ENCODE results near the gene HTRA1.

Gene HTRA1

GRCh38 chr10:122492006-122492405 is 30.7 kb downstream of the HTRA1 start:
- peaks cover 31% of the 10 kb centered on the region for H3K4me1 Mint-ChIP-seq (ENCODE audit: low read depth)
- H3K27ac Mint-ChIP-seq, result no peak overlapping the region
- peaks cover 2% of the 10 kb centered on the region for H3K27me3 Mint-ChIP-seq
- no peaks in the 10 kb centered on the region for H3K9me3 Mint-ChIP-seq
- no peak overlapping the region for H3K4me3 Mint-ChIP-seq
- DNase-seq, result no peak
- H3K36me3 Mint-ChIP-seq (ENCODE audit: low read depth), result no peaks in the 10 kb centered on the region

GRCh38 chr10:122492999-122493481 is 31.7 kb downstream of the HTRA1 start:
- no peak overlapping the region for H3K27ac Mint-ChIP-seq
- no peak for DNase-seq
- H3K4me1 Mint-ChIP-seq (ENCODE audit: low read depth), result peaks cover 31% of the 10 kb centered on the region
- no peaks in the 10 kb centered on the region for H3K9me3 Mint-ChIP-seq
- H3K27me3 Mint-ChIP-seq, result peaks cover 2% of the 10 kb centered on the region
- no peaks in the 10 kb centered on the region for H3K36me3 Mint-ChIP-seq (ENCODE audit: low read depth)
- no peak overlapping the region for H3K4me3 Mint-ChIP-seq

DNA sequence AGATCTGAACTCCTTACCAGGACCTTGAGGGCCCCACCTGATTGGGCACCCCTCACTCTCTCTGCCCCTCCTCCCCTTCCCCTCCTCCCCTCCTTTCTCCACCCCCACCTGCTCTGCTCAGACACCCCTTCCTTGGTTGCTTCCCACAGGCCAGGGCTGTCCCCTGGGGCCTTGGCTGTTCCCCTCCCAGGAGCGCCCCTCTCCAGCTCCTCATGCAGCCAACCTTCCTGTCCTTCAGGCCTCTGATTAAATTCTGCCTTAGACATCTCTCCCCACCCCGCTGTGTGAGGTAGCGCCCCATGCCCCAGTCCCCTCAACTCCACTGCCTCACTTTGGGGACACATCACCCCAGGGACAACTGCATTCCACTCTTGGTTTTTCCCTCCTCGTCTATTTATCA is 32.4 kb downstream of the HTRA1 start:
- peaks cover 31% of the 10 kb centered on the region for H3K4me1 Mint-ChIP-seq (ENCODE audit: low read depth)
- no peak overlapping the region for H3K4me3 Mint-ChIP-seq
- H3K27me3 Mint-ChIP-seq, result peaks cover 2% of the 10 kb centered on the region
- H3K27ac Mint-ChIP-seq, result no peak overlapping the region
- H3K36me3 Mint-ChIP-seq (ENCODE audit: low read depth), result no peaks in the 10 kb centered on the region
- DNase-seq, result no peak
- no peaks in the 10 kb centered on the region for H3K9me3 Mint-ChIP-seq

DNA sequence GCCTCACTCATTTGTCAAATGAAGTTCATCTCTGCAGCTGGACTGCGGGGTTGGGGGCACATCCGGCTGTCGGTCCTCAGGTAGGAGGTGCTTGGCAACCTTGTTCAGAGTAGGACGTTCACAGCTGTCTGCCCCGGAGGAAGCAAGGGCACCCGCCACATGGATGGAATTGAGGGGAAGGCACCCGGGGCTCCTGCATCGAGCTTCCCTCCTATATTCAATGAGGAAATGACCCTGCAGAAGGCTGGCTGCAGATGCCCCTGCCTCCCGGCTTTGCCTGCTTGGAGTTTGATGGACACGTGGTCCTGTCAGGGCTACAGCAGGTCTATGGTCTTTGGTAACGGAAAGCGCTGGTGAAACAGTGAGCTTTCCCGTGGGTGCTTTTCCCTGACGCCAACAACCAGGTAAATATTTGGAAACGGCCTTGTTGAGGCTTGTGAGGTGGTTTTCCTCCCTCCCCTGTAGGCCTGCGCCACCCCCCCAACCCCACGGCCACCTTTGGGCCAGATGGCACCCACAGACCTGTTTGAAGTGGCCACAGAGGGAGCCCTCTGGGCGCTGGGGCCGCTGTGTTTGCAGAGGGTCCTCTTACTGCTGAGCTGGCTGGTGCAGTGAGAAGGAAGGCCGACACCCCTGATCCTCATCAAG is 32.9 kb downstream of the HTRA1 start:
- peaks cover 31% of the 10 kb centered on the region for H3K4me1 Mint-ChIP-seq (ENCODE audit: low read depth)
- H3K36me3 Mint-ChIP-seq (ENCODE audit: low read depth), result no peaks in the 10 kb centered on the region
- H3K27ac Mint-ChIP-seq, result no peak overlapping the region
- H3K4me3 Mint-ChIP-seq, result no peak overlapping the region
- H3K9me3 Mint-ChIP-seq, result no peaks in the 10 kb centered on the region
- H3K27me3 Mint-ChIP-seq, result peaks cover 2% of the 10 kb centered on the region
- DNase-seq, result no peak

- no peaks in the 10 kb centered on the region for H3K9me3 Mint-ChIP-seq
- H3K27me3 Mint-ChIP-seq, result peaks cover 2% of the 10 kb centered on the region
- no peak overlapping the region for H3K4me3 Mint-ChIP-seq
- DNase-seq, result no peak
- no peak overlapping the region for H3K27ac Mint-ChIP-seq
- no peaks in the 10 kb centered on the region for H3K36me3 Mint-ChIP-seq (ENCODE audit: low read depth)
- H3K4me1 Mint-ChIP-seq (ENCODE audit: low read depth), result peaks cover 31% of the 10 kb centered on the region
These were observed 33.5 kb downstream of the HTRA1 start for GRCh38 chr10:122494833-122495232.

DNA sequence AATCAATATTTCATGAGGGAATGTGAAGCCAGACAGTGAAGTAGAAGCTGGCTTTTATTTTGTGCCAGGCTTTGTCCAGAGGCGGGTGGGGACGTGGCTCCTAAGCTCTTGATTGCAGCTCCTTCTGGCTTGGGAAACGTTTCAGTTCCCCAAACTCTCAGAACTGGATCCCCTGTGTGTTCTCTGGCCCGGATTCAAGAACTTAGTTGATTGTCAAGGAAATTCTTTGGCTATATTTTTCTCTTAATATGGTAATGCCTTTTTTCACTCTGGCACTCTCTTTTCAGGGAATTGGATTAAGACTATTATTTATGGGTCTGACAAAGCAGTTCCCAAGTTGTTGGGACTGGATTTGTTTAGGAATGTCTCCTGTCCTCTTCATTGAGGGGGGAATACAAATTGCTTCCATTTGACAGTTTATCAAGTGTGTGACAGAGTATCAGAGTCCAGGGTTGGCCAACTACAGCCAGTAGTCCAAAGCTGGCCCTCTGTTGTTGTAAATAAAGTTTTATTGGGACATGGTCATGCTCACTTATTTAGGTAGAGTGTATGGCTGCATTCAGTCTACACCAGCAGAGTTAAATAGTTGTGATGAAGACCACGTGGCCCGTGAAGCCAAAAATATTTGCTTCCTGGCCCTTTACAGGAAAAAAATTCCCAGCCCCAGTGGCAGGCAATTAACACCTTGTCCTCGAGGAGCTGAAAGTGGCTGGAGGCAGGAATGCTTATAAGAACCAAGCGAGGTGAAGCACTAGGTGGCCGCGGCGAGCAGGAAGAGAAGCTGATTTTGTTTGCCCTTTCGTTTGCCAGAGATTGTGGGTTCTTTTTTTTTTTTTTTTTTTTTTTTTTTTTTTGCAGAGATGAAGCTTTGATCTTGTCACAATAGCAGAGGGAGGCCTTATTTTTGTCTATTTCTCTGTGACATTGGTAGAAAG is 34.3 kb downstream of the HTRA1 start:
- Mint-ChIP-seq H3K9me3 (no peaks in the 10 kb centered on the region), H3K27ac (no peak overlapping the region), H3K4me3 (no peak overlapping the region), H3K36me3 (ENCODE audit: low read depth) (no peaks in the 10 kb centered on the region), H3K27me3 (peaks cover 2% of the 10 kb centered on the region), H3K4me1 (ENCODE audit: low read depth) (peaks cover 25% of the 10 kb centered on the region)
- no peak for DNase-seq

- H3K9me3 Mint-ChIP-seq, result no peaks in the 10 kb centered on the region
- no peak for DNase-seq
- peaks cover 2% of the 10 kb centered on the region for H3K27me3 Mint-ChIP-seq
- H3K27ac Mint-ChIP-seq, result no peak overlapping the region
- H3K4me1 Mint-ChIP-seq (ENCODE audit: low read depth), result peaks cover 11% of the 10 kb centered on the region
- no peak overlapping the region for H3K4me3 Mint-ChIP-seq
- H3K36me3 Mint-ChIP-seq (ENCODE audit: low read depth), result no peaks in the 10 kb centered on the region
These were observed 35.9 kb downstream of the HTRA1 start for GRCh38 chr10:122497241-122497640.

DNA sequence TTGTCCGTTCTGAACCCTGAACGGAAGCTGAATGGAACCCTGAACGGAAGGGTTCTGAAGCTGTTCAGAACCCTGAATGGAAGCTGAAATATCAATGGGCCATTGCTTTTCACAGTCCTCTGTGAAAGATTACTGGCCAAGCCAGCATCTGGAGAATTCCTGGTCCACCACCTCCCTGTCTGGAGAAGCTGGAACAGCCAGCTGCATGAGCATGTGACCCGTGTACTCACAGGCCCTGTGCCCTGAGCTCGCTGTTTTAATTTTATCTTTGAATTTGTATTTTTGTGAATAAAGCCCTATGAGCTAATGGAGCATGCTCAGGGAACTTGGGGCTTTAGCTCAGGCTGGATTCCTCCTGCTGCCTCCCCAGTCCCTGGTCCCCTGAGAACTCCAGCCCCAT is 37.2 kb downstream of the HTRA1 start:
- Mint-ChIP-seq H3K4me3 (no peak overlapping the region), H3K27me3 (peaks cover under 1% of the 10 kb centered on the region), H3K36me3 (ENCODE audit: low read depth) (no peaks in the 10 kb centered on the region), H3K9me3 (no peaks in the 10 kb centered on the region), H3K27ac (no peak overlapping the region), H3K4me1 (ENCODE audit: low read depth) (peaks cover 11% of the 10 kb centered on the region)
- no peak for DNase-seq

DNA sequence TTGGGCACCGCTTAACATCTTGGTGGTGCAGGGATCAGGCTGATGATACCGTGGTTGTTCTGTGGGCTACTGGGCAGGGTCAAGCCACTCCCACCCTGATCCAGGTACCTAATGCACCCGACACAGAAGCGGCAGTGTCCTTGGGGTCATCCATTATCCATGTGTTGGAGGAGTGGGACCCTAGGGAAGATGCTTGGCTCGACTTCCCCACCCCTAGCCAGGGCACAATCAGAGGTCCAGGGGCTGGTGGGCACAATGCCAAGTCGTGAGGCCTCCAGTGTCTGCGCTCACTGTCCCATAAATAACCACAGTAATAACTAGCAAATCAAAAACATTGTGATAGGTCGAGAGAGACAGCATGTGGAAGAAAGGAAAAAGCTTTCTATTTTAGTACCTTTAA is 37.7 kb downstream of the HTRA1 start:
- no peak overlapping the region for H3K4me3 Mint-ChIP-seq
- DNase-seq, result no peak
- H3K36me3 Mint-ChIP-seq (ENCODE audit: low read depth), result no peaks in the 10 kb centered on the region
- no peaks in the 10 kb centered on the region for H3K9me3 Mint-ChIP-seq
- H3K4me1 Mint-ChIP-seq (ENCODE audit: low read depth), result peaks cover 11% of the 10 kb centered on the region
- H3K27ac Mint-ChIP-seq, result no peak overlapping the region
- no peaks in the 10 kb centered on the region for H3K27me3 Mint-ChIP-seq

DNA sequence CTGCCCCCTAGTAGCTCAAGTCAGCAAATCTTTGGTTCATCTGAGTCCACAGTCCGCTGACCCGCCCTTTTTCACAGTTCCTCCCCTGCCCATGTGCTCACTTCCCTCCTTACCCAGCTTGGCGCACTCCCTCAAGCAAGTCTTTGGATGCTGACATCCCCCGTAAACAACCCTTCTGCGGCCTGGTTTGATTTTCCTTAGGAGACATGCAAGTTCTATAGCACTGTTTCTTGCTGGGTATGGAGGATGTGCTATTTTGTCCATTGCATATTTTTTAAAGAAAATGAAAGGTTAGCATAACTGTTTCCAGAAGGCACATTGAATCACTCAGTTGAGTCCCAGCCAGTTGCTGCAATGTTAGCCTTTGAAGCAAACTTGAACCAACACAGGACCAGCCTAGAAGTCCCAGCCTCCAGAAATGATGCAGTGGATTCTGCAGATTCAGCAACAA is 38.2 kb downstream of the HTRA1 start:
- H3K4me1 Mint-ChIP-seq (ENCODE audit: low read depth), result peaks cover 11% of the 10 kb centered on the region
- H3K9me3 Mint-ChIP-seq, result no peaks in the 10 kb centered on the region
- no peak overlapping the region for H3K4me3 Mint-ChIP-seq
- H3K27me3 Mint-ChIP-seq, result no peaks in the 10 kb centered on the region
- no peak for DNase-seq
- H3K27ac Mint-ChIP-seq, result no peak overlapping the region
- H3K36me3 Mint-ChIP-seq (ENCODE audit: low read depth), result no peaks in the 10 kb centered on the region

DNA sequence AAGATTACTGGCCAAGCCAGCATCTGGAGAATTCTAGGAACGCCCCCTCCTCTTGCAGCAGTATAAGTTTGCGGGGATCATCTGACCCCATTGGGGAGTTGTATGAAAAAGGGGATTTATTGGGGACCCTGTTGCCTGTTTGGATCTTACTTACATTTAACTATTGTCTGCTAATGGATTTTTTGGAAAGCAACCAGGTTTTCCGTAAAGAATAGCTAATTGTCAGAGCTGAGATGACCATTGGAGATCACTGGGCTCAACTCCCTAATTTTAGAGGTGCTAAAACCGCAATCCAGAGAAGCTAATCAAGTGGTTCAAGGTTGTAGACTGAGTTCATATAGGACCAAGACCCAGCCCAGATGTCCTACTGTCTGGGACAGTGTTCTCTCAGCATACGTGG is 38.8 kb downstream of the HTRA1 start:
- Mint-ChIP-seq H3K4me3 (no peak overlapping the region), H3K27ac (no peak overlapping the region), H3K36me3 (ENCODE audit: low read depth) (no peaks in the 10 kb centered on the region), H3K9me3 (no peaks in the 10 kb centered on the region), H3K4me1 (ENCODE audit: low read depth) (peaks cover 11% of the 10 kb centered on the region), H3K27me3 (no peaks in the 10 kb centered on the region)
- no peak for DNase-seq

- H3K4me3 Mint-ChIP-seq, result no peak overlapping the region
- no peaks in the 10 kb centered on the region for H3K9me3 Mint-ChIP-seq
- peaks cover 9% of the 10 kb centered on the region for H3K4me1 Mint-ChIP-seq (ENCODE audit: low read depth)
- H3K27ac Mint-ChIP-seq, result no peak overlapping the region
- no peaks in the 10 kb centered on the region for H3K36me3 Mint-ChIP-seq (ENCODE audit: low read depth)
- no peaks in the 10 kb centered on the region for H3K27me3 Mint-ChIP-seq
- DNase-seq, result no peak
These were observed 39.4 kb downstream of the HTRA1 start for GRCh38 chr10:122500726-122501125.

DNA sequence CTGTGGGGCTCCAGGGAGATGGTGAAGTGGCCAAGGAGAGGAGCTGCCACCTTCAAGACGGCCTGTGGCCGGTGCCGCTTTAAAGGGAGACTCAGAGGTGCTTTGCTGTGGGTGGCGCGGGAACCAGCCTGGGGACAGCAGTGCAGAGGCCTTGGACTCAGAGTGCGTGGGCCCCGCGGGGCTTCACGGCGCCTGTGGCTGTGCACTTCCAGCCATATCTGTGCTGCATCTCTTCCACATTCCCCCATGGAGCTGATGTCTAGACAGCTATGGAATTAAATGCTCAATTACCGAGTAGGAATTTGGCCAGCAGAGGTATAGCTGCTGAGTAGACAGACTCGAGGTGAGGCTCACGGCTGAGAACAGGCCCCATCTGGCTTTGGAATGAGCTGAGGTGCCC is 41.7 kb downstream of the HTRA1 start:
- DNase-seq, result no peak
- Mint-ChIP-seq H3K27me3 (no peaks in the 10 kb centered on the region), H3K4me1 (ENCODE audit: low read depth) (no peaks in the 10 kb centered on the region)

DNA sequence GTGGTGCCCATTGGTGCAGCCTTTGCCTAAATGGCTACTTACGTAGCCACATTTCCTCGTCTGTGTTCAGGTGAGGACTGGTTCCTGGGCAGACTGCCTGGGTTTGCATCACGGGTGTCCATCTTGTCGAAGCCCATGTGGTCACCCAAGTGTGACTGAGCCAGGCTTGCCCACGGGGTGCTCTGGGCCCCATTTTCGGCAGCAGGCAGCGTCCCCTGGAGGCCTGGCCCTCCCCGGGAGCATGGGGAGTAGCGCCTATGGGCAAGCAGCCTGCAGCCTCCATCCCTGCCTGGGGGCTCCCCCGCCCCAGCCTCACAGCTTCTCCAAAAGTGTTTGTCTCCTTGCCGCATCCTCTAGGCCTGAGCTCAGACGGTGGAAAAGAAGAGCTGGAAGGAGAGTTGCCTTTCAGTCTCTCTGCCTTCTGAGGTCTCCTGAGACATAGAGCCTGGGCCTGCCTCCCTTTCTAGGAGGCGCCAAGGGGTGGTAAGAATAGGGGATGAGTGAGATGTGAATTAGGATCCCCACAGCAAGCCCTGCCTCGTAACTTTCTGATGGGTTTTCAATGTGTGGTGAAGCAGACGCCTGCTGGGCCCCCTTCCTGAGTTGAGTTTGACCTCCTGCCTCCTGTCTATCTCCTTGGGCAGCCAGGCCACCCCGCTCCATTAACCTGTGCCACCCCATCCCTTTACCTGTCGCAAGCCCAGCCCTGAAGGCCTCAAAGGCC is 42.7 kb downstream of the HTRA1 start:
- no peaks in the 10 kb centered on the region for H3K27me3 Mint-ChIP-seq
- H3K27ac Mint-ChIP-seq, result no peak overlapping the region
- H3K36me3 Mint-ChIP-seq (ENCODE audit: low read depth), result no peaks in the 10 kb centered on the region
- no peaks in the 10 kb centered on the region for H3K9me3 Mint-ChIP-seq
- no peak overlapping the region for H3K4me3 Mint-ChIP-seq
- H3K4me1 Mint-ChIP-seq (ENCODE audit: low read depth), result no peaks in the 10 kb centered on the region
- DNase-seq, result no peak

More for the DNA sequence above, 41.7 kb downstream of the HTRA1 start:
- Mint-ChIP-seq H3K9me3 (no peaks in the 10 kb centered on the region), H3K4me3 (no peak overlapping the region), H3K27ac (no peak overlapping the region), H3K36me3 (ENCODE audit: low read depth) (no peaks in the 10 kb centered on the region)

Data from activated T-cell treated with anti-CD3 and anti-CD28 coated beads, Interleukin-2, amount 50 U/mL, for 24 hours (primary cell).